ENCODE results near the gene GALNT15.

DNA sequence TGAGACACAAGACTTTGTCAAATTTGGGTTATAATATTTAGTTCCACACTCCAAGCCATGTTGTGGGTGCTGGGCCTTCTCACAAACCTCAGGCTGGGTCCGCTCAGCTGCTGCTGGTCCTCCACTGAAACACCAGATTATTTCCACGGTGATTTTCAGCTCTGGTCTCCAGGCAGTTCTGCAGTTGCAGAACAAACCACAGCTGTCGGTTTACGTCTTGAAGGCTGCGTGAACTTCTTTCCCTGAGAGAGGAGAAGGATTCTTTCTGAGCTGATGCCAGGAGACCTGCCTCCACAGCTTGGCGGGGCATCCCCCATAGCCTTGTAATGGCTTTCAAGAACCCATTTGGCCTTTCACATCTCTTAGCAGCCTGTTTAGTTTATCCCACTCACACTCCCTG is 16.2 kb downstream of the GALNT15 start:
- TF ChIP-seq EP300 (IDR thresholded peaks at IDR 0.05; ENCODE audit: borderline replicate concordance) (no peak), EGR1 (IDR thresholded peaks at IDR 0.05) (no peak), TAF1 (IDR thresholded peaks at IDR 0.05; ENCODE audit: low read depth) (no peak), TCF12 (IDR thresholded peaks at IDR 0.05; ENCODE audit: low read depth) (no peak), YY1 (IDR thresholded peaks at IDR 0.05; ENCODE audit: low read depth) (no peak)
- TF ChIP-seq, protein P1, sequence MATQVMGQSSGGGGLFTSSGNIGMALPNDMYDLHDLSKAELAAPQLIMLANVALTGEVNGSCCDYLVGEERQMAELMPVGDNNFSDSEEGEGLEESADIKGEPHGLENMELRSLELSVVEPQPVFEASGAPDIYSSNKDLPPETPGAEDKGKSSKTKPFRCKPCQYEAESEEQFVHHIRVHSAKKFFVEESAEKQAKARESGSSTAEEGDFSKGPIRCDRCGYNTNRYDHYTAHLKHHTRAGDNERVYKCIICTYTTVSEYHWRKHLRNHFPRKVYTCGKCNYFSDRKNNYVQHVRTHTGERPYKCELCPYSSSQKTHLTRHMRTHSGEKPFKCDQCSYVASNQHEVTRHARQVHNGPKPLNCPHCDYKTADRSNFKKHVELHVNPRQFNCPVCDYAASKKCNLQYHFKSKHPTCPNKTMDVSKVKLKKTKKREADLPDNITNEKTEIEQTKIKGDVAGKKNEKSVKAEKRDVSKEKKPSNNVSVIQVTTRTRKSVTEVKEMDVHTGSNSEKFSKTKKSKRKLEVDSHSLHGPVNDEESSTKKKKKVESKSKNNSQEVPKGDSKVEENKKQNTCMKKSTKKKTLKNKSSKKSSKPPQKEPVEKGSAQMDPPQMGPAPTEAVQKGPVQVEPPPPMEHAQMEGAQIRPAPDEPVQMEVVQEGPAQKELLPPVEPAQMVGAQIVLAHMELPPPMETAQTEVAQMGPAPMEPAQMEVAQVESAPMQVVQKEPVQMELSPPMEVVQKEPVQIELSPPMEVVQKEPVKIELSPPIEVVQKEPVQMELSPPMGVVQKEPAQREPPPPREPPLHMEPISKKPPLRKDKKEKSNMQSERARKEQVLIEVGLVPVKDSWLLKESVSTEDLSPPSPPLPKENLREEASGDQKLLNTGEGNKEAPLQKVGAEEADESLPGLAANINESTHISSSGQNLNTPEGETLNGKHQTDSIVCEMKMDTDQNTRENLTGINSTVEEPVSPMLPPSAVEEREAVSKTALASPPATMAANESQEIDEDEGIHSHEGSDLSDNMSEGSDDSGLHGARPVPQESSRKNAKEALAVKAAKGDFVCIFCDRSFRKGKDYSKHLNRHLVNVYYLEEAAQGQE (IDR thresholded peaks at IDR 0.05; ENCODE audit: low read depth) = no peak
- TF ChIP-seq, protein P2, sequence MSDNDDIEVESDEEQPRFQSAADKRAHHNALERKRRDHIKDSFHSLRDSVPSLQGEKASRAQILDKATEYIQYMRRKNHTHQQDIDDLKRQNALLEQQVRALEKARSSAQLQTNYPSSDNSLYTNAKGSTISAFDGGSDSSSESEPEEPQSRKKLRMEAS (IDR thresholded peaks at IDR 0.05) = no peak

Measured in Ishikawa (cell line).